GM12872 (cell line): Measurements from ENCODE around the gene S100Z.

Experiments used
- CTCF ChIP-seq: IDR thresholded peaks from 3 replicates; pipeline ENCODE4 v1.5.1; 2011; ENCODE audit warnings: low read depth, mild to moderate bottlenecking, low read length, moderate library complexity; ENCODE audit not compliant: insufficient read depth

The S100Z gene

GRCh38 chr5:76859591-76860247 lies 9.9 kb downstream of the S100Z start:
- no peak for TF ChIP-seq CTCF

- no peak for TF ChIP-seq CTCF
Measured at GRCh38 chr5:76861612-76862011, 11.8 kb downstream of the S100Z start.

GRCh38 chr5:76863001-76863400 lies 13.2 kb downstream of the S100Z start:
- no peak for TF ChIP-seq CTCF

GRCh38 chr5:76866503-76866902 lies 16.7 kb downstream of the S100Z start:
- no peak for TF ChIP-seq CTCF

GRCh38 chr5:76867038-76867437 lies 17.2 kb downstream of the S100Z start:
- TF ChIP-seq CTCF: no peak

GRCh38 chr5:76867827-76868693 lies 18.2 kb downstream of the S100Z start:
- peak; percentile 76 for TF ChIP-seq CTCF

- TF ChIP-seq CTCF: no peak
Measured at GRCh38 chr5:76870046-76870445, 20.2 kb downstream of the S100Z start.
